GM12878 (cell line): ENCODE measurements around the gene OPCML. TPM values are rescaled to one million over a fixed set of nuclear protein-coding genes. Genes with fewer than 3 reads are reported as not detected.

Experiments used
- ATAC-seq: fragments of 200-7000 bp; cut with Tn5 transposase; 3 replicates; pipeline ENCODE4 v1.9.1; 2020; ENCODE audit warnings: mild to moderate bottlenecking, moderate library complexity
- BruUV-seq: library from RNA; stranded (reverse); fragments of 400-500 nt; replicated peaks from 2 replicates; lab custom pipeline; 2021; lab: Mats Ljungman, UMichigan
- CTCF ChIA-PET: fragments of 300-600 bp; sonication (Branson Sonifier 250); formaldehyde crosslinking; extraction: SDS; loops from one replicate; lab custom pipeline; 2021; ENCODE audit warnings: inconsistent platforms; lab: Yijun Ruan, JAX
- POLR2A ChIA-PET: fragments of 350-600 bp; formaldehyde crosslinking; extraction: SDS; loops from one replicate; lab custom pipeline; 2021; ENCODE audit warnings: inconsistent platforms; lab: Charles Lee
- RAD21 ChIA-PET: fragments of 300-600 bp; sonication (Branson Sonifier 250); formaldehyde crosslinking; loops from one replicate; lab custom pipeline; 2023; ENCODE audit warnings: antibody characterized with exemption; ENCODE audit not compliant: unreplicated experiment; lab: Charles Lee
- SMC1A ChIA-PET: fragments of 300-600 bp; sonication (Branson Sonifier 250); formaldehyde crosslinking; loops from one replicate; lab custom pipeline; 2023; ENCODE audit not compliant: unreplicated experiment, uncharacterized antibody; lab: Charles Lee
- DNase-seq: peaks from one replicate; pipeline ENCODE4 v3.0.0-alpha.2; 2011; ENCODE audit warnings: low read depth, low spot score
- FAIRE-seq: peaks from 3 replicates; lab custom pipeline; 2011; peaks lifted over from hg19 to GRCh38; lab: Jason Lieb, UNC
- H2AFZ ChIP-seq: 2 replicates; pipeline ENCODE4 v1.6.0; 2011; ENCODE audit warnings: low read depth, low read length, control low read depth; ENCODE audit not compliant: control insufficient read depth
- H3K27ac ChIP-seq: 2 replicates; pipeline ENCODE4 v1.5.1; 2011; ENCODE audit warnings: control low read depth; ENCODE audit not compliant: control insufficient read depth, insufficient read depth
- H3K27me3 ChIP-seq, 2 experiments: replicated peaks in 1 of 2; 2 replicates each; pipeline versions ENCODE4 v1.6.0 to v1.6.1; 2011; ENCODE audit warnings: low read length in 1 of 2; ENCODE audit not compliant: control insufficient read depth in 2 of 2, insufficient read depth in 2 of 2
- H3K36me3 ChIP-seq, 2 experiments: 2 replicates each; pipeline ENCODE4 v1.5.1; 2011; ENCODE audit warnings: low read length in 1 of 2; ENCODE audit not compliant: control insufficient read depth in 2 of 2, insufficient read depth in 2 of 2
- H3K4me1 ChIP-seq: 2 replicates; pipeline ENCODE4 v1.6.1; 2011; ENCODE audit warnings: mild to moderate bottlenecking, low read length, moderate library complexity, mixed read lengths; ENCODE audit not compliant: control insufficient read depth, insufficient read depth
- H3K4me2 ChIP-seq: 2 replicates; pipeline ENCODE4 v1.6.0; 2011; ENCODE audit warnings: control low read depth; ENCODE audit not compliant: control insufficient read depth, insufficient read depth
- H3K4me3 ChIP-seq: fragments of 200-600 bp; sonication (generic); 2 replicates; pipeline ENCODE4 v1.5.1; 2016
- H3K79me2 ChIP-seq: 2 replicates; pipeline ENCODE4 v1.6.0; 2011; ENCODE audit warnings: low read length; ENCODE audit not compliant: control insufficient read depth, insufficient read depth
- H3K9ac ChIP-seq: 2 replicates; pipeline ENCODE4 v1.8.0; 2011; ENCODE audit warnings: low read length, control low read depth, mixed read lengths; ENCODE audit not compliant: control insufficient read depth, insufficient read depth
- H3K9me3 ChIP-seq: replicated peaks from 3 replicates; pipeline ENCODE4 v1.5.1; 2011; ENCODE audit warnings: mild to moderate bottlenecking, low read length; ENCODE audit not compliant: control insufficient read depth, insufficient read depth
- H4K20me1 ChIP-seq: 2 replicates; pipeline ENCODE4 v1.6.0; 2011; ENCODE audit not compliant: control insufficient read depth, insufficient read depth
- BRCA1 ChIP-seq: IDR thresholded peaks from 2 replicates; pipeline ENCODE4 v1.6.1; 2011; ENCODE audit warnings: low read depth, low read length, improper control_type of control experiment
- CTCF ChIP-seq, 3 experiments: IDR thresholded peaks in 2 of 3; conservative IDR thresholded peaks in 1 of 3; 2 replicates each; pipeline ENCODE4 v1.5.1; 2011; ENCODE audit warnings: low read depth in 3 of 3, low read length in 3 of 3, mild to moderate bottlenecking in 3 of 3, control low read depth in 2 of 3, moderate library complexity in 2 of 3, inconsistent platforms in 1 of 3, mixed read lengths in 1 of 3; ENCODE audit not compliant: control insufficient read depth in 2 of 3, insufficient read depth in 1 of 3; ENCODE audit errors: extremely low read depth in 1 of 3
- EGR1 ChIP-seq, 2 experiments: IDR thresholded peaks; 1 replicate in 1 of 2; 2 replicates in 1 of 2; pipeline ENCODE4 v1.6.1; 2011 to 2012; ENCODE audit warnings: low read depth in 2 of 2, low read length in 2 of 2, borderline replicate concordance in 1 of 2, mild to moderate bottlenecking in 1 of 2, moderate library complexity in 1 of 2
- ELK1 ChIP-seq: IDR thresholded peaks from 2 replicates; pipeline ENCODE4 v1.6.1; 2012; ENCODE audit warnings: low read depth, low read length, improper control_type of control experiment
- EZH2 ChIP-seq: IDR thresholded peaks from 2 replicates; pipeline ENCODE4 v1.6.1; 2012; ENCODE audit warnings: low read depth, mild to moderate bottlenecking, control low read depth, inconsistent platforms, low read length, borderline replicate concordance; ENCODE audit not compliant: control insufficient read depth
- GATAD2B ChIP-seq: fragments of 450-650 bp; conservative IDR thresholded peaks from 2 replicates; pipeline ENCODE4 v1.6.1; 2017; ENCODE audit warnings: low read depth, mild to moderate bottlenecking, moderate library complexity
- MLLT1 ChIP-seq: fragments of 450-650 bp; IDR thresholded peaks from 2 replicates; pipeline ENCODE4 v1.6.1; 2016; ENCODE audit warnings: mild to moderate bottlenecking
- NKRF ChIP-seq: fragments of 450-650 bp; conservative IDR thresholded peaks from 2 replicates; pipeline ENCODE4 v1.6.1; 2017; ENCODE audit warnings: mild to moderate bottlenecking, moderate library complexity
- PAX8 ChIP-seq: fragments of 450-650 bp; IDR thresholded peaks from 2 replicates; pipeline ENCODE4 v1.6.1; 2017; ENCODE audit warnings: mild to moderate bottlenecking, moderate library complexity
- POU2F2 ChIP-seq: IDR thresholded peaks from 3 replicates; pipeline ENCODE4 v1.6.1; 2011; ENCODE audit warnings: low read depth, mild to moderate bottlenecking, low read length, borderline replicate concordance
- RAD51 ChIP-seq: fragments of 450-650 bp; IDR thresholded peaks from 2 replicates; pipeline ENCODE4 v1.6.1; 2016; ENCODE audit warnings: moderate library complexity, mild to moderate bottlenecking, inconsistent platforms
- RBBP5 ChIP-seq: fragments of 200-600 bp; sonication (generic); conservative IDR thresholded peaks from 2 replicates; pipeline ENCODE4 v1.6.1; 2016
- REST ChIP-seq: IDR thresholded peaks from 2 replicates; pipeline ENCODE4 v1.6.1; 2012; ENCODE audit warnings: mild to moderate bottlenecking, low read depth, low read length
- SUPT20H ChIP-seq: IDR thresholded peaks from 2 replicates; pipeline ENCODE4 v1.6.1; 2011; ENCODE audit warnings: low read depth, mild to moderate bottlenecking, low read length, moderate library complexity, borderline replicate concordance; ENCODE audit not compliant: control insufficient read depth
- WGBS: methylation state at CpG from one replicate; pipeline ENCODE4 v1.1.6; 2016; ENCODE audit warnings: low lambda C conversion rate; ENCODE audit not compliant: insufficient replicate concordance, insufficient coverage; ENCODE audit errors: missing lambda C conversion rate; 5-methylcytosine and 5-hydroxymethylcytosine counted together
- in situ Hi-C: fragments of 300-500 bp; cut with MboI; formaldehyde crosslinking; loops from 9 replicates; pipeline ENCODE4 v1.14.3; 2018; ENCODE audit warnings: mixed read lengths
- intact Hi-C: fragments of 100-400 bp; cut with micrococcal nuclease; formaldehyde crosslinking; loops from one replicate; pipeline ENCODE4 v1.14.2; 2022; ENCODE audit not compliant: unreplicated experiment
- polyA plus RNA-seq, 11 experiments: library from polyadenylated mRNA; depleted of rRNA in 4 of 11; unstranded in 6 of 11; stranded (reverse) in 5 of 11; fragments of >200 nt; fragmentation: Nextera tagmentation in 4 of 11; fragmentation: Illumina TruSeq in 1 of 11; extraction: Ambion mirVana in 4 of 11; extraction: Trizol in 1 of 11; gene quantifications; 1 replicate in 1 of 11; 2 replicates in 10 of 11; pipeline versions ENCODE4 v1.2.1 to v1.2.3, GENCODE V29; 2011 to 2016; ENCODE audit warnings: inconsistent platforms in 2 of 11, missing spikeins in 2 of 11, low read depth in 1 of 11
- total RNA-seq, 4 experiments: library from RNA; depleted of rRNA in 3 of 4; stranded (reverse); fragments of >200 nt in 3 of 4; fragmentation: Illumina TruSeq in 1 of 4; extraction: Trizol in 1 of 4; gene quantifications; 2 replicates each; pipeline versions ENCODE4 v1.2.1 to v1.2.3, GENCODE V29; 2013 to 2021

OPCML gene
- total and polyA plus RNA-seq, 10 of the 15 experiments (the other 5 are each of a cell fraction or from before 2014, with no cell fraction given), result 0.84 TPM; not detected in 9

GRCh38 chr11:133498969-133499368 lies 33.3 kb downstream of the OPCML start:
- Histone ChIP-seq H3K9me3 (no peaks in the 10 kb centered on the region), H3K4me2 (no peak overlapping the region), H3K4me1 (no peaks in the 10 kb centered on the region), H3K9ac (no peak overlapping the region), H2AFZ (no peak overlapping the region), H3K36me3 (no peaks in the 10 kb centered on the region), H3K27me3 (peaks cover 0 to 3% of the 10 kb centered on the region in 2 experiments; a peak in 1 of 4 replicates), H3K27ac (no peak overlapping the region), H3K79me2 (no peaks in the 10 kb centered on the region), H4K20me1 (no peaks in the 10 kb centered on the region), H3K4me3 (no peak overlapping the region)
- CTCF ChIA-PET, result no interaction called here
- BruUV-seq, result no TSS peak
- ATAC-seq (no peak), DNase-seq (no peak), FAIRE-seq (no peak)
- POLR2A ChIA-PET, result no interaction called here
- RAD21 ChIA-PET, result no interaction called here
- WGBS, result 18% methylated on average over 7 of the region's 7 CpGs
- SMC1A ChIA-PET, result interaction anchor here (0.5 kb wide), 1 partner anchor 49 kb away, joined by 3 read pairs; no protein-coding TSS in a partner anchor
- intact Hi-C loops, result no loop called here
- in situ Hi-C loops, result no loop called here
- no peak for TF ChIP-seq EGR1 (IDR thresholded peaks at IDR 0.05; ENCODE audit: borderline replicate concordance in 1 of 2, low read depth in 2 of 2, low read length in 2 of 2)
- TF ChIP-seq NKRF, result no peak
- no peak for TF ChIP-seq SUPT20H
- TF ChIP-seq CTCF (IDR thresholded peaks at IDR 0.05 in 2 of 3, conservative IDR thresholded peaks at IDR 0.05 in 1 of 3; ENCODE audit: control insufficient read depth in 2 of 3, extremely low read depth in 1 of 3, insufficient read depth in 1 of 3, low read depth in 3 of 3, low read length in 3 of 3), result no peak
- TF ChIP-seq ELK1, result no peak
- TF ChIP-seq MLLT1, result no peak
- no peak for TF ChIP-seq PAX8
- TF ChIP-seq GATAD2B, result no peak
- TF ChIP-seq RBBP5, result no peak
- no peak for TF ChIP-seq RAD51
- TF ChIP-seq BRCA1, result no peak
- TF ChIP-seq EZH2, result no peak
- TF ChIP-seq POU2F2, result no peak
- TF ChIP-seq REST, result no peak
